K562 (cell line): ENCODE data around the gene WFDC12. TPM values are rescaled to one million over a fixed set of nuclear protein-coding genes. Genes with fewer than 3 reads are reported as not detected.
"Not testable (repeated sequence)": the region's sequence is repeated elsewhere in the genome, so short reads cannot be mapped to it uniquely, and the experiment has no call there.

Source experiments
- ATAC-seq: fragments of 200-7000 bp; cut with Tn5 transposase; 3 replicates; pipeline ENCODE4 v1.9.1; 2020; ENCODE audit warnings: moderate library complexity
- BruUV-seq: library from RNA; stranded (reverse); fragments of 400-500 nt; replicated peaks from 2 replicates; lab custom pipeline; 2021; lab: Mats Ljungman, UMichigan
- CTCF ChIA-PET: fragments of 300-600 bp; formaldehyde crosslinking; extraction: SDS; loops from one replicate; lab custom pipeline; 2021; ENCODE audit warnings: low intra/inter-chr PET ratio; lab: Yijun Ruan, JAX
- POLR2A ChIA-PET: fragments of 300-600, 350-650 bp; sonication (Branson Sonifier 250); formaldehyde crosslinking; extraction: SDS; loops from one replicate; lab custom pipeline; 2021; ENCODE audit warnings: antibody characterized with exemption, inconsistent platforms; lab: Yijun Ruan, JAX
- DNase-seq, 4 experiments: peaks; one replicate each; pipeline versions ENCODE4 v3.0.0 to v3.0.0-alpha.2; 2011 to 2018; ENCODE audit warnings: low spot score in 3 of 4, mixed read lengths in 3 of 4; ENCODE audit errors: extremely low read depth in 1 of 4
- FAIRE-seq: peaks from 2 replicates; lab custom pipeline; 2011; peaks lifted over from hg19 to GRCh38; lab: Jason Lieb, UNC
- H2AFZ ChIP-seq: 2 replicates; pipeline ENCODE4 v1.6.0; 2011; ENCODE audit warnings: low read depth, low read length, control low read depth, inconsistent platforms
- H3K27ac ChIP-seq: fragments of 200-600 bp; 3 replicates; pipeline ENCODE4 v1.8.0; 2011; ENCODE audit warnings: low read depth, mild to moderate bottlenecking, control low read depth, inconsistent platforms, low read length, moderate library complexity, mixed read lengths; ENCODE audit errors: extremely low read depth
- H3K27me3 ChIP-seq, 2 experiments: fragments of 300-600 bp in 1 of 2; 2 replicates in 1 of 2; 3 replicates in 1 of 2; pipeline versions ENCODE4 v1.6.0 to v1.8.0; 2011; ENCODE audit warnings: inconsistent platforms in 2 of 2, low read length in 2 of 2, mild to moderate bottlenecking in 1 of 2, mixed read lengths in 1 of 2, moderate library complexity in 1 of 2; ENCODE audit not compliant: control insufficient read depth in 2 of 2, insufficient read depth in 2 of 2
- H3K36me3 ChIP-seq: fragments of 300-600 bp; 3 replicates; pipeline ENCODE4 v1.8.0; 2011; ENCODE audit warnings: mild to moderate bottlenecking, low read length, inconsistent platforms; ENCODE audit not compliant: control insufficient read depth, insufficient read depth
- H3K4me1 ChIP-seq, 2 experiments: fragments of 200-600 bp in 1 of 2; replicated peaks in 1 of 2; 2 replicates in 1 of 2; 3 replicates in 1 of 2; pipeline versions ENCODE4 v1.5.1 to v1.8.0; 2011; ENCODE audit warnings: inconsistent platforms in 2 of 2, low read length in 2 of 2, mild to moderate bottlenecking in 1 of 2, mixed read lengths in 1 of 2, moderate library complexity in 1 of 2; ENCODE audit not compliant: control insufficient read depth in 2 of 2, insufficient read depth in 2 of 2
- H3K4me2 ChIP-seq: 2 replicates; pipeline ENCODE4 v1.6.1; 2011; ENCODE audit warnings: low read length, control low read depth, inconsistent platforms, mixed read lengths; ENCODE audit not compliant: insufficient read depth
- H3K4me3 ChIP-seq: fragments of 200-600 bp; sonication (generic), shearing (Covaris generic); 2 replicates; pipeline ENCODE4 v1.5.1; 2016; ENCODE audit warnings: control low read depth, inconsistent platforms
- H3K79me2 ChIP-seq: fragments of 200-600 bp; 3 replicates; pipeline ENCODE4 v1.8.0; 2011; ENCODE audit warnings: low read length, inconsistent platforms; ENCODE audit not compliant: control insufficient read depth, insufficient read depth
- H3K9ac ChIP-seq, 2 experiments: 2 replicates each; pipeline versions ENCODE4 v1.6.0 to v1.6.1; 2011; ENCODE audit warnings: low read depth in 2 of 2, low read length in 2 of 2, control low read depth in 1 of 2, inconsistent platforms in 1 of 2, mild to moderate bottlenecking in 1 of 2, mixed read lengths in 1 of 2; ENCODE audit not compliant: insufficient read depth in 1 of 2
- H3K9me1 ChIP-seq: one replicate; pipeline ENCODE4 v1.6.0; 2011; ENCODE audit warnings: inconsistent platforms, mild to moderate bottlenecking, low read length, moderate library complexity; ENCODE audit not compliant: control insufficient read depth, insufficient read depth
- H3K9me3 ChIP-seq: replicated peaks from 2 replicates; pipeline ENCODE4 v1.5.1; 2011; ENCODE audit warnings: low read depth, low read length, inconsistent platforms; ENCODE audit not compliant: control insufficient read depth, insufficient read depth
- H4K20me1 ChIP-seq: replicated peaks from 2 replicates; pipeline ENCODE4 v1.6.1; 2011; ENCODE audit warnings: low read length, inconsistent platforms, mixed read lengths; ENCODE audit not compliant: control insufficient read depth, insufficient read depth
- CBX3 ChIP-seq, 2 experiments: IDR thresholded peaks; 1 replicate in 1 of 2; 2 replicates in 1 of 2; pipeline ENCODE4 v1.6.1; 2012; ENCODE audit warnings: inconsistent platforms in 2 of 2, low read length in 2 of 2, borderline replicate concordance in 1 of 2, control low read depth in 1 of 2
- WGBS: fragments of 100-300 bp; shearing (Covaris generic); methylation state at CpG from one replicate; pipeline ENCODE4 v1.1.6; 2016; ENCODE audit warnings: low coverage, mixed read lengths; ENCODE audit not compliant: insufficient coverage; ENCODE audit errors: missing lambda C conversion rate; 5-methylcytosine and 5-hydroxymethylcytosine counted together
- in situ Hi-C: fragments of 300-500 bp; cut with MboI; formaldehyde crosslinking; loops from 4 replicates; pipeline ENCODE4 v1.15.0; 2018; ENCODE audit warnings: inconsistent platforms, mixed read lengths
- intact Hi-C: fragments of 100-400 bp; cut with micrococcal nuclease; formaldehyde crosslinking; loops from 2 replicates; pipeline ENCODE4 v1.14.2; 2022
- polyA plus RNA-seq, 8 experiments: library from polyadenylated mRNA; depleted of rRNA in 4 of 8; stranded (reverse) in 5 of 8; unstranded in 3 of 8; fragments of >200 nt; fragmentation: Nextera tagmentation in 2 of 8; fragmentation: Illumina TruSeq in 1 of 8; extraction: Ambion mirVana in 2 of 8; extraction: Trizol in 1 of 8; gene quantifications; 2 replicates each; pipeline versions ENCODE4 v1.2.1 to v1.2.3, GENCODE V29; 2011 to 2014; ENCODE audit warnings: inconsistent platforms in 1 of 8, missing spikeins in 1 of 8
- total RNA-seq, 7 experiments: library from RNA; depleted of rRNA in 6 of 7; stranded (reverse); fragments of >200 nt in 6 of 7; fragmentation: Illumina TruSeq in 2 of 7; extraction: Trizol in 2 of 7; gene quantifications; 2 replicates each; pipeline versions ENCODE4 v1.2.1 to v1.2.3, GENCODE V29; 2011 to 2021; ENCODE audit warnings: low replicate concordance in 1 of 7
- TF ChIP-seq, protein P1 (sequence below): sonication (generic); formaldehyde crosslinking; IDR thresholded peaks from 2 replicates; pipeline ENCODE4 v1.8.0; 2023; ENCODE audit warnings: mild to moderate bottlenecking, missing genetic modification reagents

WFDC12 gene
- total and polyA plus RNA-seq, 9 of the 15 experiments (the other 6 are each of a cell fraction or from before 2014, with no cell fraction given), result not detected

DNA sequence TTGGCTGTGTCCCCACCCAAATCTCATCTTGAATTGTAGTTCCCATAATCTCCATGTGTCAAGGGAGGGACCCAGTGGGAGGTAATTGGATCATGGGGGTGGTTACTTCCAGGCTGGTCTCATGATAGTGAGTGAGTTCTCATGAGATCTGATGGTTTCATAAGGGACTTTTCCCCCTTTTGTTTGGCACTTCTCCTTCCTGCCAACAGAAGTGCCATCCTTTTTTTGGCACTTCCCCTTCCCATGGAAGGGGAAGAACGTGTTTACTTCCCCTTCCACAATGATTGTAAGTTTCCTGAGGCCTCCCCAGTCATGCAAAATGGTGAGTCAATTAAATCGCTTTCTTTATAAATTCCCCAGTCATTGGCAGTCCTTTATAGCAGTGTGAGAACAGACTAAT lies 32.4 kb upstream of the WFDC12 start:
- H3K4me3 ChIP-seq, result no peak overlapping the region
- WGBS, result 0% methylated on average over 2 of the region's 2 CpGs
- H4K20me1 ChIP-seq, result no peaks in the 10 kb centered on the region
- H3K79me2 ChIP-seq, result no peaks in the 10 kb centered on the region
- no peaks in the 10 kb centered on the region for H3K9me3 ChIP-seq
- BruUV-seq, result no TSS peak
- CTCF ChIA-PET, result no interaction called here
- no peak overlapping the region for H2AFZ ChIP-seq
- DNase-seq (no peak), FAIRE-seq (no peak), ATAC-seq (no peak)
- no peak overlapping the region for H3K9ac ChIP-seq
- no peaks in the 10 kb centered on the region for H3K27me3 ChIP-seq
- no peak overlapping the region for H3K27ac ChIP-seq
- no peak overlapping the region for H3K4me2 ChIP-seq
- no peaks in the 10 kb centered on the region for H3K4me1 ChIP-seq
- H3K36me3 ChIP-seq, result no peaks in the 10 kb centered on the region
- no peak for TF ChIP-seq CBX3 (IDR thresholded peaks at IDR 0.05; ENCODE audit: borderline replicate concordance in 1 of 2, low read length in 2 of 2)
- TF ChIP-seq, protein P1, sequence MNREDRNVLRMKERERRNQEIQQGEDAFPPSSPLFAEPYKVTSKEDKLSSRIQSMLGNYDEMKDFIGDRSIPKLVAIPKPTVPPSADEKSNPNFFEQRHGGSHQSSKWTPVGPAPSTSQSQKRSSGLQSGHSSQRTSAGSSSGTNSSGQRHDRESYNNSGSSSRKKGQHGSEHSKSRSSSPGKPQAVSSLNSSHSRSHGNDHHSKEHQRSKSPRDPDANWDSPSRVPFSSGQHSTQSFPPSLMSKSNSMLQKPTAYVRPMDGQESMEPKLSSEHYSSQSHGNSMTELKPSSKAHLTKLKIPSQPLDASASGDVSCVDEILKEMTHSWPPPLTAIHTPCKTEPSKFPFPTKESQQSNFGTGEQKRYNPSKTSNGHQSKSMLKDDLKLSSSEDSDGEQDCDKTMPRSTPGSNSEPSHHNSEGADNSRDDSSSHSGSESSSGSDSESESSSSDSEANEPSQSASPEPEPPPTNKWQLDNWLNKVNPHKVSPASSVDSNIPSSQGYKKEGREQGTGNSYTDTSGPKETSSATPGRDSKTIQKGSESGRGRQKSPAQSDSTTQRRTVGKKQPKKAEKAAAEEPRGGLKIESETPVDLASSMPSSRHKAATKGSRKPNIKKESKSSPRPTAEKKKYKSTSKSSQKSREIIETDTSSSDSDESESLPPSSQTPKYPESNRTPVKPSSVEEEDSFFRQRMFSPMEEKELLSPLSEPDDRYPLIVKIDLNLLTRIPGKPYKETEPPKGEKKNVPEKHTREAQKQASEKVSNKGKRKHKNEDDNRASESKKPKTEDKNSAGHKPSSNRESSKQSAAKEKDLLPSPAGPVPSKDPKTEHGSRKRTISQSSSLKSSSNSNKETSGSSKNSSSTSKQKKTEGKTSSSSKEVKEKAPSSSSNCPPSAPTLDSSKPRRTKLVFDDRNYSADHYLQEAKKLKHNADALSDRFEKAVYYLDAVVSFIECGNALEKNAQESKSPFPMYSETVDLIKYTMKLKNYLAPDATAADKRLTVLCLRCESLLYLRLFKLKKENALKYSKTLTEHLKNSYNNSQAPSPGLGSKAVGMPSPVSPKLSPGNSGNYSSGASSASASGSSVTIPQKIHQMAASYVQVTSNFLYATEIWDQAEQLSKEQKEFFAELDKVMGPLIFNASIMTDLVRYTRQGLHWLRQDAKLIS, result no peak
- H3K9me1 ChIP-seq, result no peaks in the 10 kb centered on the region
- POLR2A ChIA-PET, result no interaction called here
- in situ Hi-C loops, result no loop called here
- intact Hi-C loops, result no loop called here

DNA sequence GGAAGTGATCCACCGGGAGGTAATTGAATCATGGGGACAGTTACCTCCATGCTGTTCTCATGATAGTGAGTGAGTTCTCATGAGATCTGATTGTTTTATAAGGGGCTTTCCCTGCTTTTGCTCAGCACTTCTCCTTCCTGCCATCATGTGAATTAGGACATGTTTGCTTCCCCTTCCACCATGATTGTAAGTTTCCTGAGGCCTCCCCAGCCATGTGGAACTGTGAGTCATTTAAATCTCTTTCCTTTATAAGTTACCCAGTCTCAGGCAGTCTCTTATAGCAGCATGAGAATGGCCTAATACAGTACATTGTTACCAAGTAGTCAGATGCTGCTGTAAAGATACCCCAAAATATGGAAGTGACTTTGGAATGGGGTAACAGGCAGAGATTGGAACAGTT lies 30.5 kb upstream of the WFDC12 start:
- H3K9me3 ChIP-seq, CTCF ChIA-PET, POLR2A ChIA-PET, DNase-seq, H3K4me1 ChIP-seq, H3K27ac ChIP-seq, H2AFZ ChIP-seq, H3K9ac ChIP-seq, H3K36me3 ChIP-seq, H3K79me2 ChIP-seq, FAIRE-seq, ATAC-seq, H3K9me1 ChIP-seq, H3K4me2 ChIP-seq, BruUV-seq, intact Hi-C loops, H4K20me1 ChIP-seq, H3K27me3 ChIP-seq, in situ Hi-C loops, H3K4me3 ChIP-seq: not testable (repeated sequence)
- WGBS, result 0% methylated on average over 1 of the region's 1 CpG
